ENCODE measurements around the gene KCTD1.

The KCTD1 gene

DNA sequence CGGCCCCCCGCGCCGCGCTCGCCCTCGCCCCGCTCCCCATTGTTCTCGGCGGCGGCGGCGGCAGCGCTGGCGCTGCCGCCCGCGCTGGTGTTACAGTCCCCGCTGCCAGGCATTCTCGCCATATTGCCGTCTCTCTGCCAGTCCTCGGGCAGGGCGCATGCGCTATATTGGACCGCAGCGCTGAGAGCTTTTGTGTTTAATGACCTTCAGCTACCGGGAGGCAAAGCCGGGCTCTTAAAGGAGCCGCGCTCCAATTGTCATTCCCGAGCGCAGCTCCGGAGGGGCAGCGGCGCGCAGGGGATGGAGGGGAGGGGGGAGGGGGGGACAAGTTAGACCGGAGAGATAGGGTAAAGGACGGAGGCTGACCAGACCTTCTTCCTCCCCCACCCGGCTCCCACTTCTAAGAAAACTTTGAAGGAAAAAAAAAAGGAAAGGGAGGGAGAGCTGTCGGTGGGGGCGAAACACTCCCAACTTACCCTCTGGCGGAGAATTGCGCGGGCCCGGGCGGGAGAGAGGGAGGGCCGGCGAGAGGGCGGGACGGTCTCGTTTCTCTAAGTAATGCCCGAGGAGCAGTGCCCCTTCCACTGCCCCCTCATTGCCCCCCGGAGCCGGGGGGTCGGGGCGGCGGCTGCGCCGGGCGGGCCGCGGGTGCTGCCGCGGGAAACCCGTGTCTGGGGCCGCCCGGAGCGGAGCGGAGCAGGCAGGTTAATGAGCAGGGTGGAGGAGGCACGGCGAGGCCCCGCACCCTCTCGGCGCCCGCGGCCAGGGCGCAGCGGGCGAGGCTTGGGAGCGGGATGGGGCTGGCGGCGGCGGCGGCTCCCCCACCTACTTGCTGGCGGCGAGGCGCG is at the start of gene KCTD1:
KCTD1 (minus strand) TSS at position 139 of the 848 bp plus-strand sequence; CDS start at position 122, 17 bp downstream.
- H3K4me3 ChIP-seq (ENCODE audit: low read depth, low read length): peak within 1 kb of the TSS; percentile 68
- DNase-seq (ENCODE audit: low read depth): peak; percentile 59

DNA sequence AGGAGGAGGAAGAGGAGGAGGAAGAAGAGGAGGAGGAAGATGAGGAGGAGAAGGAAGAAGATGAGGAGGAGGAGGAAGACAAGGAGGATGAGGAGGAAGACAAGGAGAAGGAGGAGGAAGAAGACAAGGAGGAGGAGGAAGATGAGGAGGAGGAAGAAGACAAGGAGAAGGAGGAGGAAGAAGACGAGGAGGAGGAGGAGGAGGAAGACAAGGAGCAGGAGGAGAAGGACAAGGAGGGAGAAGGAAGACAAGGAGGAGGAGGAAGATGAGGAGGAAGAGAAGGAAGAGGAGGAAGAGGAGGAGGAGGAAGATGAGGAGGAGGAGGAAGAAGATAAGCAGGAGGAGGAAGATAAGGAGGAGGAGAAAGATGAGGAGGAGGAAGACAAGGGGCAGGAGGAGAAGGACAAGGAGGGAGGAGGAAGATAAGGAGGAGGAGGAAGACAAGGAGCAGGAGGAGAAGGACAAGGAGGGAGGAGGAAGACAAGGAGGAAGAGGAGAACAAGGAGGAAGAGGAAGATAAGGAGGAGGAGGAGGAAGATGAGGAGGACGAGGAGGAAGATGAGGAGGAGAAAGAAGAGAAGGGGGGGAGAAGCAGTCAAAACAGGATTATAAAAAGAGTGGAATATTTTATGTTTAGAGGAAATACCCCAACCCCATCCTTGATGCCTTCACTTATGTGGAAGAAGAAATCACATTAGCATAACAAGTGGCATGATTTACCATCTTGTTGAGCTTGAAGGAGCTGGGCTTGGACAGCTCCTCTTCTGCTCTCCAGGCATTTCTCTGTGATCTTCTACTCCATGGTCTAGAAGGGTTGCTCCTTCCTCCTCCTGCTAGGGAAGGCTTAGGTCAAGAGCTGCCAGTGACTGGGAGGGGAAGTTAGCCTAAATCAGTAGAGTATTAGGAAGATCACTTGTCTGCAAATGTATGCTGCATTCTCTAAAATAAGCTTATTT is 45.3 kb upstream of the KCTD1 start:
- no peak overlapping the region for H3K4me3 ChIP-seq (ENCODE audit: low read depth, low read length)
- no peak for DNase-seq (ENCODE audit: low read depth)

DNA sequence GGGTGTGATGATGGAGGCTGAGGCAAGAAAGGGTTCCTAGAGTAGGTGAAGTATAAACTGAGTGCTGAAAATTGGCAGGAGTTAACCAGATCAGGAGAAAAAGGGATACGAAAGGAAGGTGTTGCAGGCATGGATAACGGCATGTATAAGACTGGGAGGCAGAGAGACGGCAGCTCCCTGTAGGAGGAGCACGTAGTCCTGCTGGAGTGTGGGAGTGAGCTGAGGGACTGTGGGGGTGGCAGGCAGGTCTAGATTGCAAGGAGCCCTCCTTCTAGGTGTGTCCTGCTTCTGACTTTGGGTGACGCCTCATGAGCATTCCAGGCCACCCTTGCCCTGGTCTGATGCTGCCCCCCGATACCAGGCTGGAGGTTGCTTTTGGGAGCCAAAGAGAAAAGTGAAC is 36.4 kb upstream of the KCTD1 start:
- no peak overlapping the region for H3K4me3 ChIP-seq (ENCODE audit: low read depth, low read length)
- DNase-seq (ENCODE audit: low read depth): no peak

DNA sequence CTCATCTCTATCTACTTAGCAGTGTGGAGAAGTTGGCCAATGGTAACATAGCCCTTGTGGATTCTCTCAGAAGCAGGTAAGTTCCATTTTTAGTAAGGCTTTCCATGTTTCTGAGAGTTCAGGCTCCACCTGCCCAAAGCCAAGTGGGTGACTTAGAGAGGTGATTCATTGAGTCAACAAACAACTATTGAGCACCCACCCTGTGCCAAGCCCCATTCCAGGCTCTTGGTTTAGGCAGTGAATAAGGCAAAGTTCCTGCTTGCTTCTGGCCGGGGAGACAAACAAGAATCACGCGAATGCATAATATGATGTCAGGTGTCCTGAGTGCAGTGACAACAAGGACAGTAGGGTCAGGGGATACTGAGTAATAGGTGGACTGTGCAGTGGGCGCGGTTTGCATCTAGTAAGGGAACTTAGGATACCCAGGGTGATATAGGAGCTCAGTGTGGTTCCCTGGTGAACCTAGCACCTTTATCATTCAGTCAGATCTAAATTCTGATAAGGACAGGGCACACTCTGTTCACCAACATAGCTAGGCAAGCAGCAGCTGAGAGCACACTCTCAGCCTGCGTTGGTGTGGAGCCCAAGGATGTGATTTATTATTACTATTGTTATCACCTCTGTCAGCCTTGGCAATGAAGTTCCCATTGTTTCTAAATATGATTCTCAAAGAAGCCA is 31.7 kb upstream of the KCTD1 start:
- H3K4me3 ChIP-seq (ENCODE audit: low read depth, low read length): no peak overlapping the region
- no peak for DNase-seq (ENCODE audit: low read depth)

DNA sequence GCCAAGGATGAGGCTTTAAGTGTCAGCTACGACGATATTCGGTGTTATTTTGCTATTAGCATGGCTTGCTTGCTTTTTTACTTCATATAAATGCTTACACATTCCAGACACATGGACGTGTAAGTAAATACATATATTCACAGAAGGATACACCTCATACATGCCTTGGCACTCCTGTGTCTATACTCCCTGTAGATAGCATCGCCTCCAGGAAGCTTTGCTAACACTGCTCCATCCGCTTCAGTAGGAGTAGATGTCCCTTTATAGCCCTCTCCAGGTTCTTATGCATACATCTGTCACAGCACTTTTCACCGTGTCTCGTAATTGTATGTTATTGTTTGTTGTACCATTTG is 27.5 kb upstream of the KCTD1 start:
- peak overlapping the region; percentile 55 for H3K4me3 ChIP-seq (ENCODE audit: low read depth, low read length)

DNA sequence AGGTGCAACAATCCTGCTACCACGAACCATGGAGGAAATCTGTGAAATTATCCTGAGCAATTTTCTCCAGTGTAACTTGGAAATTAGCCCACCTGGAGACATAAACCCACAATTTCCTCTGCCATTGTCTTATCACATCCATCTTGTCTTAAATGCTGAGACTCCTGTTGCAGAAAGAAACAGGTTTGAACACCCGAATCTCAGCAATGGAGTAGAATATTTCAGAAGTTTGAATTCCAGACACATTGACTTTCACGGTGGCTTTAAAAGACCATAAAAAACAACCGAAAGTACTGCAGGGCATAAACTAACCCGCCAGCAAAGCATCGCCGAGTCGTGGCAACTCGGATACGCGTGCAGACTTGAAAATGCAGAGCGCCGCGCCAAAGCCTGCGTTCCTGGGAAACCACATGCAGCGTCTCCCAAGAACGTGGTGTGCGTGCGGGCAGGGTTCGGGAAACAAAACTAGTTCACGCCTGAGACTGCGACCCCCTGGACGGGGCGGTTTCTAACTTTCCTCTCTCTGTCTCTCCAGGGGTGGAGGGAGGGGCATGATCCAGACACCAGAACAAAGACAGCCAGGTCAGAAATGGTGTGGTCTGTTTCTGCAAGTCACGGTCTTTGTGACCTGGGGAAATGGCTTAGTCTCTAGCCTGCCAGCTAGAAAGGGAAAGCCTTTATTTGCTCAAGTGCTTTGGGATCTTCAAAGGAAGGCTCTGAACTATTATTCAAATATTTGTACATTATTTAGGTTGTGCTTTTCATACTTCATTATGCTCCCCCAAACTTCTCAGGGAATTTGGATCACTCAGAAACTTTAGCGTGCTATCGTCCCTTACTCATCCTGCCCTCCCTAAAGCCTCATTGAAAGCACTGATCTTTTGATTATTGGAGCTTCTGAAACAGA is 26.9 kb upstream of the KCTD1 start:
- peak; percentile 43 for DNase-seq (ENCODE audit: low read depth)
- H3K4me3 ChIP-seq (ENCODE audit: low read depth, low read length): peak overlapping the region; percentile 55

More for the DNA sequence above, 27.5 kb upstream of the KCTD1 start:
- no peak for DNase-seq (ENCODE audit: low read depth)

DNA sequence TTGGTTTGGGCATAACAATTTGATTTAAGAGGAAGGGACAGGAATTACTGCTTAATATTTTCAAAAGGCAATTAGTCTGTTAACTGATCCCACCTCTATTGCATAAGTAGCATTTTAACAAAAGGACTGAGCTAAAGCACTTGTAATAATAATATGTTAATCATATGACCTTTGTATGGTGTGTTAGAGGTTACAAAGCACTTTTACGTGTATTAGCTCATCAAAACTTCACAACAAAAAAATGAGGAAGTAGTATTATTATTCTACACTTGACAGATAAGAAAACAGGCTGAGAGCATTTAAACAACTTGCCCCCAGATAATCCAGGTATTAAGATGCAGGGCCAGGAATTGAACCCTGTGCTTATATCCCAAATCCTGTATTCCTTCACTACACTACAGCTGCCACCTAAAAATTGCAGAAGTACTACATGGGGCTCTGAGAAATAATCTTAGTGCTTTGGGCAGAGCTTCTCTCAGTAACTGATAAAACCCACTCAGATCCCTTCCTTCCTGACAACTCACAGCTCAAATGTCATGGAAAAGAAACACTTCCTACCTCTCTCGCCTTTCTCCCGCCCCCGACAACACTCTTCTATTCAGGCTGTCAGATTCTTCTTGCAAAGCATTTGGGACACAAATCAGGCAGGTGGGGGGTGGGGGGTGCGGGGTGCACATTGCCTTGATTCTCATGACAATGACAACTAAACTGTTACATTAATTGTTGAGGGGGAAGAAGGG is 20.7 kb upstream of the KCTD1 start:
- no peak overlapping the region for H3K4me3 ChIP-seq (ENCODE audit: low read depth, low read length)
- DNase-seq (ENCODE audit: low read depth): no peak

DNA sequence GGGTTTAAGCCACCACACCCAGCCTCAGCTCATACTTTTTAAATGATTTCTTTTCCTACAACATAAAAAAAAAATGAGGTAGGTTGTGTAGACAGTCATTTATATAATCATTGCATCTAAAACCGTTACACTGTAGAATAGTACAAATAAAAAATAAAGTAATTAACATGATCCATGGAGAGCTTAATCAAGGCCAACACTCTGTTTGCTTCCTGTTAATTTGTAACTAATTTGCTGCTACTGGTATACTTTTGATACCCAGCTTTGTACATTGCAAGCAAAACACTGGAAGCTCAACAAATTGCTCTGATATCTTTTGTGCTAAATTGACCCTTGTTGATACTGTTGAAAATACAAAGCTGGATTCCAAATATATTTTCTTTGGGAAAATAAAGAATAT is 20.2 kb upstream of the KCTD1 start:
- no peak overlapping the region for H3K4me3 ChIP-seq (ENCODE audit: low read depth, low read length)
- no peak for DNase-seq (ENCODE audit: low read depth)

DNA sequence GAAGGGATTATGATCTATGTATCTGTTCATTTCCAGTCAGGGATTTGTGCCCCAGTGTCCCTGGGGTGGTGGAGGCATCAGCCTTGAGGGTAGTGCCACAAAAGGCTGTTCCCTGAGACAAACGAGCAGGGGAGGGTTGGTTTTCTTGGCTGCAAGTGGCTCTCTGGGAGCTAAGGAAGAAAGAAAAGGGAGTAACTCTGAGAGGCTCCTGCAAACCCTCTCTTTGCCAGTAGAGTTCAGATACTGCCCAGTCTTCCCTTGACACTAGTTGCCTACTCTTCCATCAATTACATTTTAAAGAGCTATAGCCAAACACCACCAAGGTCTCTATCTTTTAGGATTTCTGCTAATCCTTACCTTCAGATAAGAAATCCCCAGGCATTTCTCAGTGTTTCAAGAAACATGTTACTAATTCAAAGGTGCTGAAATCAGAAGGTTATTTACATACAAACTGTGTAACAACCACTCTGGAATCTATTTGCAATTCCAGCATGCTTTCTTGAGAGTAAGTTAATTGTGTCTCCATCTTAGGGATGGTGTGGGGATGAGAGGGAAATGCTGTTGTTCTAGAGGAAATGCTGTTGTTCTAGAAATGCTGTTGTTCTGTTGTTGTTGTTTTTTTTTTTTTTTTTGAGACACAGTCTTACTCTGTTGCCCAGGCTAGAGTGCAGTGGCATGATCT is 18.7 kb upstream of the KCTD1 start:
- no peak overlapping the region for H3K4me3 ChIP-seq (ENCODE audit: low read depth, low read length)
- no peak for DNase-seq (ENCODE audit: low read depth)

DNA sequence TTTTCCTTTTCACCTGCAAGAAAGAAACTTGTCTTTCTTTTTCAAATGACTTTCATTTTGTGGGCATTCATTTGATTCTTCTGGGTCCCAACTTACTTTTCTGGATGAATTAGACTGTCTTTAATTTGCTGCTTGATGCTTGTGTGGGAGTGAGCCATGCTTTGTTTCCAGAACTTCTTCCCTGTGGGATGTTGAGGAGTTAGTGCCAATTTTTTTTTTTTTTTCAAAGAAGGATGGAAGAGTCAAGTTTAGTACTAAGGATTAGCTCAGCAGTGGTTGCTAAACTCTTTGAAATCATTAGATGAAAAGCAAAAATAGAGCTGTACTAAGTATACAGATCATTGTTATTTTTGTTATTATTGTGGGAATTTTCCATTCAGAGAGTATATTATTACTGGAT is 17.2 kb upstream of the KCTD1 start:
- no peak overlapping the region for H3K4me3 ChIP-seq (ENCODE audit: low read depth, low read length)
- DNase-seq (ENCODE audit: low read depth): no peak

DNA sequence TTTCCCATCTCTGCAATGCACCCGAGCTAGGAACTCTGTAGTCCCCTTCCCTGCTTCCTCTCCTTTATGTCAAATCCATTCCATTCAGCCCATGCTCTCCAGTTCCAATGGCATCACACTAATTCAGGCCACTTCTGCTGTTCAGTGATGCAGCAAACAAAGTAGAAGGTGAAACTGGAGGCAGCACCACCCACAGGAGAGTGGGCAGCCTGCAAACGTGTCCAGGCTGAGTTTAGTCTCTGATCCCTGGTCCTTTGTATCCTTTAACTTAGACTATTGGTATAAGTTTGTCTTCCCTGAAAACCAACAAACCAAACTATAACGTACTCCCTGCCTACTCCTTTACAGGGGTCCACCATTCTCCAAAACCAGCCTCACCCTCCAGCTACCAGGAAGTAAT is 14.7 kb upstream of the KCTD1 start:
- H3K4me3 ChIP-seq (ENCODE audit: low read depth, low read length): no peak overlapping the region
- no peak for DNase-seq (ENCODE audit: low read depth)

DNA sequence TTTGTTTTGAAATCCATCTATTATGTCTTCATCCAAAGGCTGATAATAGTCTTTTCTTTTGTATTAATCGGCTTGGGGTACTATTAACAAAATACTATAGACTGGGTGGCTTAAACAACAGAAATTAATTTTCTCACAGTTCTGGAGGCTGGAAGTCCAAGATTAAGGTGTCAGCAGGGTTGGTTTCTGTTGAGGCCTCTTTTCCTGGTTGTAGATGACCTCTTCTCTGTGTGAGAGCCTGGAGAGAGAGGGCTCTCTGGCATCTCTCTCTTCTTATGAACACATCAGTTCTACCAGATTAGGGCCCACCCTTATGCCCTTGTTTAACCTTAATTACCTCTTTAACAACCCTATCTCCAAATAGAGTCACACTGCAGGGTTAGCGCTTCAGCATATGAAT is 14.2 kb upstream of the KCTD1 start:
- H3K4me3 ChIP-seq (ENCODE audit: low read depth, low read length): no peak overlapping the region
- DNase-seq (ENCODE audit: low read depth): no peak

DNA sequence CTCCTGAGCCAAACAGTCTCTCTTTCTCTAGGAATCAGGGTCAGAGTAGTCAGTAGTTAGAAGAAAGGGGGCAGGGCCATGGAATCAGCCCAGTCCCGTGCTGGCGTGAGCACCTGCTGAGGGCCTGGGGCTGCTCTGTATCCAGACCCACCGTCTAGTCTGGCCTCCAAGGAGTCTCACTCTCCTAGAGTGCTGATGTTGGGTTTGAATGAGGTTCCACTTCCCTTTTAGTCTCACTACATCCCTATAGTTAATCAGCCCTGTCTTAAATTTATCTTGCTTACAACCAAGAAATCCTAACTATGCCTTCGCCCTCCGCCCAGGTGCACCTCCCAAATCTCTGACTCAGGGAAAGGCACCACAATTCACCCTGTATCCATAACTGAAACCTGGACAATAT is 13.4 kb upstream of the KCTD1 start:
- DNase-seq (ENCODE audit: low read depth): no peak
- no peak overlapping the region for H3K4me3 ChIP-seq (ENCODE audit: low read depth, low read length)

DNA sequence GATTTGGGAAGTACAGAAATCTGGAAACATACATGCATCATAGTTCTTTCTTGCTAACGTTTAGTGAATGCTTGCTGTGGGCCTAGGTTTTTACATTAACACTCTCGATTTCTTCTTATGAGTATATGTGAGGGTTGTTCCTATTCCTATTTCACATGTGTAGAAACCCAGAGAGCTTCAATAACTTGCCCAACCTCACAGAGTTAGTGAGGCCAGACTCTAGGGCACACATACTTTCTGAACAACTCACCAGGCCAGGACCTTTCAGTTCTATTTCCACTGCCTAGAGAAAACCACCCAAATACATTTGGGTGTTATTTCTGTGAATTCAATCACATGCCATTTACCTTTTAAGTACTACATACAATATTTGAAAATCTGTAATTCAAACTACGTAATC is 8.2 kb upstream of the KCTD1 start:
- H3K4me3 ChIP-seq (ENCODE audit: low read depth, low read length): no peak overlapping the region
- DNase-seq (ENCODE audit: low read depth): no peak

DNA sequence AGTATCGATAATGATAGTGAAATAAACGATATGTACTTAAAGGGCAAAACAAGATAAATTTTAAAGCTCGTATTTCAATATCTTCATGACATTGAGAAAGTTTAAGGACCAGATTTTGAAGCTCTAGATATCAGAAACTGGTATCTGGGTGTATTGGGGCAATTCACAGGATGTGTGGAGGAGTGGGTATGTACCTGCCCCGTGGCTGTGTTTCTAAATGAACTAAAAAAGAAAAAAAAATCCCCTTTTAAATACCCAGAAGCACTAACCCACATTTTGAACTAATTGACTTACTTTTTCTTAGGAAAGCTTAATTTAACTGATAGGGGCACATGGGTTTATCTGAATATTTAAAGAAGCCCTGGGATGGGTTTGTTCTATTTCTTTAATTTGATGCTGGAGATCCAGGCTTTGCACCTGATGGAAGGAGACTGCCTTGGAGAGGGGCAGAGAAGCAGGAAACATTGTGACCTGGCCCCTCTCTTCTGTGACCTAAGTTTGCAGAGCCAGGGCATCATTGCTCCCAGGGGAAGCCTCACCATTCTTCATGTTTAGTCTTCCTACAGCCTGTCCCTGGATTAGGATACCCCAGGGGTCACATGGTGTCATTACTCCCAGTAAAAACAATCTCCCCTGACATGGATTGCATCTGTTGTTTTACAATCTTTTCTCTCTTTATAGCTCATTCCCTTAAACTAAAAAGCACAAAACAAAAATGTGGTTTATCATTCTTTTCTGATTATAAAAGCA is 7.6 kb upstream of the KCTD1 start:
- no peak for DNase-seq (ENCODE audit: low read depth)

DNA sequence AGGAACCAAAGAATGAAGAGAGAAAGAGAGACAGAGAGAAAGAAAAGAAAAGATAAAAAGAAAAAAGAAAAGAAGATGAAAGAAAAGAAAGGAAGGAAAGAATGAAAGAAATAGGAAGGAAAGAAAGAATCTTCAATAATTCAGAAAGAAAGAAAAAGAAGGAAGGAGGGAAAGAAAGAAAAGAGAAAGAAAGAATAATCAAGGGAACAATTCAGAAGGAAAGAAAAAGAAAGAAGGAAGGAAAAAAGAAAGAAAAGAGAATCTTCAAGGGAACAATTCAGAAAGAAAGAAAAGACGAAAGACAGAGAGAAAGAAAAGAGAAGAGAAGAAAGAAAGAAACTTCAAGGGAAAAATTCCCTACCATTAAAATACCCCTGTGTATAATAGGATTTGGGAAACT is 5.6 kb upstream of the KCTD1 start:
- H3K4me3 ChIP-seq (ENCODE audit: low read depth, low read length): no peak overlapping the region
- no peak for DNase-seq (ENCODE audit: low read depth)

More for the DNA sequence above, 7.6 kb upstream of the KCTD1 start:
- no peak overlapping the region for H3K4me3 ChIP-seq (ENCODE audit: low read depth, low read length)

DNA sequence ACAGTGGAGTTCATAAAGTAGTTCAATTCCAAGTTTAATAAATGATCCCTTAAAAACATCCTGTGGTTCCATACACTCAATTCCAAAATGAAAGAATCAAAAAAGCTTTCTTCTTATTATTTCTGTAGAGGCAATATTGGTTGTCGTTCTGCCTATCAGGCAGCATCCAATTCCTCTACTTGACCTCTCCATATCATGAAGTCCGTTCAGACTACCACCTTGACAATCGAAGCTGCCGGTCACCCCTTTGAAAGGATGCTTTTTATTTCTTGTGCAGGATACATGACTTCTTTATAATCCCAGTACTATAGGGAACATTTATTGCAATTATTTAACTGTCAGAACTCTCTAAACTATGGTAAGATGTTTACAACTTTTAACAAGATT is 3.3 kb upstream of the KCTD1 start:
- DNase-seq (ENCODE audit: low read depth): no peak
- no peak overlapping the region for H3K4me3 ChIP-seq (ENCODE audit: low read depth, low read length)

All from skeletal muscle cell (primary cell).